Measurements from ENCODE around the gene GEN1.

GRCh38 chr2:17709897-17710296, 44.0 kb upstream of the GEN1 start:
- TF ChIP-seq, protein P1, sequence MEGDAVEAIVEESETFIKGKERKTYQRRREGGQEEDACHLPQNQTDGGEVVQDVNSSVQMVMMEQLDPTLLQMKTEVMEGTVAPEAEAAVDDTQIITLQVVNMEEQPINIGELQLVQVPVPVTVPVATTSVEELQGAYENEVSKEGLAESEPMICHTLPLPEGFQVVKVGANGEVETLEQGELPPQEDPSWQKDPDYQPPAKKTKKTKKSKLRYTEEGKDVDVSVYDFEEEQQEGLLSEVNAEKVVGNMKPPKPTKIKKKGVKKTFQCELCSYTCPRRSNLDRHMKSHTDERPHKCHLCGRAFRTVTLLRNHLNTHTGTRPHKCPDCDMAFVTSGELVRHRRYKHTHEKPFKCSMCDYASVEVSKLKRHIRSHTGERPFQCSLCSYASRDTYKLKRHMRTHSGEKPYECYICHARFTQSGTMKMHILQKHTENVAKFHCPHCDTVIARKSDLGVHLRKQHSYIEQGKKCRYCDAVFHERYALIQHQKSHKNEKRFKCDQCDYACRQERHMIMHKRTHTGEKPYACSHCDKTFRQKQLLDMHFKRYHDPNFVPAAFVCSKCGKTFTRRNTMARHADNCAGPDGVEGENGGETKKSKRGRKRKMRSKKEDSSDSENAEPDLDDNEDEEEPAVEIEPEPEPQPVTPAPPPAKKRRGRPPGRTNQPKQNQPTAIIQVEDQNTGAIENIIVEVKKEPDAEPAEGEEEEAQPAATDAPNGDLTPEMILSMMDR (IDR thresholded peaks at IDR 0.05): no peak
- no peak for TF ChIP-seq POLR2A (IDR thresholded peaks at IDR 0.05)
